AG09319 (cell line): ENCODE measurements around the gene GYS1.
"Not testable (repeated sequence)": the region's sequence is repeated elsewhere in the genome, so short reads cannot be mapped to it uniquely, and the experiment has no call there.

Experiments
- DNase-seq: peaks from one replicate; pipeline ENCODE4 v3.0.0-alpha.2; 2010; ENCODE audit warnings: low read depth; ENCODE audit errors: extremely low read depth
- TF ChIP-seq, protein P1 (sequence below): IDR thresholded peaks from 2 replicates; pipeline ENCODE4 v1.5.1; 2011; ENCODE audit warnings: low read depth, mild to moderate bottlenecking, inconsistent platforms, low read length, moderate library complexity

The GYS1 gene

DNA sequence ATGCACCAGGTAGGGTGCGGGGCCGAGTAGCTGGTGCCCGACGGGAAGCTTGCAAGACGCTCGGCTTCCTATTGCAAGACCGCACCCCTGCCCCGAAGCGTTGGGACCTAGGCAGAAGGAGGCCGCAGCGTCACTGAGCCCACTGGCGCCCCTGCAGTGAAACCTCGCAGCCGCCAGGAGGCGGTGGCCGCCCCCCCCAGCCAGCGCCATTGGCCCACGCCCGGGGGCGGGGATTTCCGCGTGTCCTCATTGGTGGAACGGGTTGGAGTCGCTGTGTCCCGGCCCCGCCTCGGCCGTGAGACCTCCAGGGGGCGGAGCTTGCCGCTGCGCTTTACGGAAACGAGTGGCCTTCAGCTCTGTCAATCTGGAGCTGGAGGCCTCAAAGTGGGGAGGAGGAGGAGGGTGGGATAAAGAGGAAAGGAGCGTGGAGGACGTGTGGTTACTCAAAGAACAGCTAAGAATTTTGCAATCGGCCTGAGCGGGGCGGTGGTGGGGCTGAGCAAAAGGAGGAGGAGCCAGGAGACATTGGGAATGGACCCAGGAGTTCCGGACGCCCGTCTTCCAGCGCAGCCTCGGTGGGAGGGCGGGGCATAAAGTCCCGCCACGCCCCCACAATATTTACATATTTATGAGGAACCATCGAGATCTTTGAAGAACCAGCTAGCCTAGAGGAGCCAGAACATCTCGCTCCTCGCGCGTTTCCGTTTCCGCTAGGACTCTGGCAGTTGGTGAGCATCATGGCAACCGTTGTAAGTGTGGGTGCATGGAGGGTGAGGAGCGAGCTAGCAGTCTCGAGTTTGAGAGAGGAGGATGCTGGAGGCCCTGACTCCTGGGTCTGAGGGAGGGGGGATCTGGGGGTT is at the start of gene GYS1, which contains the start of gene RUVBL2:
GYS1 (minus strand) TSS at position 135 of the 860 bp plus-strand sequence. CDS start 197 bp downstream, outside the sequence.
RUVBL2 (plus strand) TSS at position 713 of the 860 bp plus-strand sequence; CDS start at position 738, 25 bp downstream.
- TF ChIP-seq, protein P1, sequence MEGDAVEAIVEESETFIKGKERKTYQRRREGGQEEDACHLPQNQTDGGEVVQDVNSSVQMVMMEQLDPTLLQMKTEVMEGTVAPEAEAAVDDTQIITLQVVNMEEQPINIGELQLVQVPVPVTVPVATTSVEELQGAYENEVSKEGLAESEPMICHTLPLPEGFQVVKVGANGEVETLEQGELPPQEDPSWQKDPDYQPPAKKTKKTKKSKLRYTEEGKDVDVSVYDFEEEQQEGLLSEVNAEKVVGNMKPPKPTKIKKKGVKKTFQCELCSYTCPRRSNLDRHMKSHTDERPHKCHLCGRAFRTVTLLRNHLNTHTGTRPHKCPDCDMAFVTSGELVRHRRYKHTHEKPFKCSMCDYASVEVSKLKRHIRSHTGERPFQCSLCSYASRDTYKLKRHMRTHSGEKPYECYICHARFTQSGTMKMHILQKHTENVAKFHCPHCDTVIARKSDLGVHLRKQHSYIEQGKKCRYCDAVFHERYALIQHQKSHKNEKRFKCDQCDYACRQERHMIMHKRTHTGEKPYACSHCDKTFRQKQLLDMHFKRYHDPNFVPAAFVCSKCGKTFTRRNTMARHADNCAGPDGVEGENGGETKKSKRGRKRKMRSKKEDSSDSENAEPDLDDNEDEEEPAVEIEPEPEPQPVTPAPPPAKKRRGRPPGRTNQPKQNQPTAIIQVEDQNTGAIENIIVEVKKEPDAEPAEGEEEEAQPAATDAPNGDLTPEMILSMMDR = peak; percentile 93

DNA sequence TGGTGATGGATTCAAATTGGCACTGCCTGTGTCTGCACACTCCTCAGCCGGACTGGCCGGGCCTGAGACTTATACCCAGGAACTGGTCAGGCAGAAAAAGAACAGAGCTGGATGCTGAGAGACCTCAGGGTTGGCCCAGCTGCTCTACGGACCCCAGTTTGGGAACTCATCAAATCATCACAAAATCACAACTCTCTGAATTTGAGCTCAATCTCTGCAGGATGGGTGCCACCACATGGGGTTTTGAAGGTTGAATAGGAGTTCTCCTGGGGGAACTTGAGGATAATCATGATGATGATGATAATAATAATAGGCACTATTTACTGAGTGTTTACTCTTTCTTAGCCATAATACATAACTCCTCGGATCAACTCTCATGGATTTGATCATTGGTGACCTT is 49.6 kb upstream of the GYS1 start:
- DNase-seq = not testable (repeated sequence)

More for the DNA sequence above, at the start of gene GYS1, which contains the start of gene RUVBL2:
- DNase-seq = peak; percentile 99

GRCh38 chr19:49042177-49042576 is 49.1 kb upstream of the GYS1 start:
- TF ChIP-seq, protein P1 = no peak
- DNase-seq = no peak

- not testable (repeated sequence) for DNase-seq
These were observed 46.6 kb upstream of the GYS1 start for GRCh38 chr19:49039736-49040135.

DNA sequence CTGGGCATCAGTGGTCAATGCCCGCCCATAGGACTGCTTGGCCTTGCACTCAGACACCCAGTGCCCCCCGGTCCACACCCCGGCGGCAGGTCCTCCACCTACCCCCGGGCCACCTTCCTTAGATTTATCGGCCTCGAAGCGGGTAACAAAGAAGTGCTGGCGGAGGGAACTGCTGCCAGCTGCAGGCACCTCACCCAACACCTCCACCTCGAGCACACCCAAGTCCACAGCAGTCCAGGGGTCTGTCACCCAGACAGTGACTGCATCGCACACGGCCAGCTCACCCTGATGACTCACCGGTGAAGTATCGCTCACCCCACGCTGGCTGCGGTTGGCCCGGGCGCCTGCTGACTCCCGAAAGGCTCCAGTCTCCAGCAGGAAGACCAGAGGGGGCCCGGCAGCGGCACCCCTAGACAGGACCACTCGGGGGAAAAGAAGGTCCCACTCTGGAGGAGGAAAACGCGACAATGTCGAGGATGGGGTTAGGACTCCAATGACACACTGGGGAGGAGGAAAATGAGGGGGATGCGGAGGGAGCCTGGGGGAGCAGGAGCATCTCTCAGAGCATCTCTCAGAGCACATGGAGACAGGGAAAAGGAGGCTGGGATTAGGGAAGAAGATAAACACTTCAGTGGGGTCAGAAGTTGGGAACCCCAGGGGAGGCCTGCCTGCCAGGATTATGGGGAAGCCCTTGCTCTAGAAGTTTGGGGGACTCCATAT is 45.6 kb upstream of the GYS1 start:
- DNase-seq = not testable (repeated sequence)

DNA sequence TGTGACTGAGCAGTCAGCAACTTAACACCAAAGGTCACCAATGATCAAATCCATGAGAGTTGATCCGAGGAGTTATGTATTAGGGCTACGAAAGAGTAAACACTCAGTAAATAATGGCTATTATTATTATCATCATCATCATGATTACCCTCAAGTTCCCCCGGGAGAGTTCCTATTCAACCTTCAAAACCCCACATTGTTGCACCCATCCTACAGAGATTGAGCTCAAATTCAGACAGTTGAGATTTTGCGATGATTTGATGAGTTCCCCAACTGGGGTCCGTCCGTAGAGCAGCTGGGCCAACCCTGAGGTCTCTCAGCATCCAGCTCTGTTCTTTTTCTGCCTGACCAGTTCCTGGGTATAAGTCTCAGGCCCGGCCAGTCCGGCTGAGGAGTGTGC is 45.0 kb upstream of the GYS1 start:
- DNase-seq = not testable (repeated sequence)

DNA sequence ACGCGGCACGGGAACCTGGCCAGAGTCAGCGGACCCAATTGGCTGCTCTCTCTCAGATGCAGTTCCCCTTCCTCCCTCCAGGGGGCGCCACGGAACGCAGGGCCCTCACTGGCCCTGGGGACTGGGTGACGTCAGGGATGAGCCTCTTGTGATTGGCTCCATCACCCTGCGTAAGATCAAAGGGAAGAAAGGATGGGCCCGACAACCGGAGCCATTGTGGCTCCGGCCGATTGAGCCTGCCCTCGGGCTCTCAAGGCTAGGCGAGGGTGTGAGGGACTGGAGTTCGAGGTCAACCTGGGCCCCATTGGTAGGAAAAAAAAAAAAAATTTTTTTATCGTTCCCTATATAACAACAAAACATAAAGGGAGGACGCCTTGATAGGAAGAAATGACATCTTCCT is 43.7 kb upstream of the GYS1 start, which contains the start of gene CGB1:
CGB1 (minus strand) TSS at position 81 of the 400 bp plus-strand sequence. CDS start 184 bp downstream, outside the sequence.
- not testable (repeated sequence) for DNase-seq

DNA sequence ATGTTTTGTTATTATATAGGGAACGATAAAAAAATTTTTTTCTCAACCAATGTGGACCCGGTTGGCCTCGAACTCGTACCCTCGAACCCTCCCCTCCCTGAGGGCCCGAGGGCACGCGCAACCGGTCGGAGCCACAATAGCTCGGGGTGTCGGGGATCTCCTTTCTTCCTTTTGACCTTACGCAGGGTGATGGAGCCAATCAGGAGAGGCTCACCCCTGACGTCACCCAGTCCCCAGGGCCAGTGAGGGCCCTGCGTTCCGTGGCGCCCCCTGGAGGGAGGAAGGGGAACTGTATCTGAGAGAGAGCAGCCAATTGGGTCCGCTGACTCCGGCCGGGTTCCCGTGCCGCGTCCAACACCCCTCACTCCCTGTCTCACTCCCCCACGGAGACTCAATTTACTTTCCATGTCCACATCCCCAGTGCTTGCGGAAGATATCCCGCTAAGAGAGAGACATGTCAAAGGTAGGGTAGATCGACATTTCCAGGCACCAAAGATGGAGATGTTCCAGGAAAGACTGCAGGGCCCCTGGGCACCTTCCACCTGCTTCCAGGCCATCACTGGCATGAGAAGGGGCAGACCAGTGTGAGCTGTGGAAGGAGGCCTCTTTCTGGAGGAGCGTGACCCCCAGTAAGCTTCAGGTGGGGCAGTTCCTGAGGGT is 38.7 kb upstream of the GYS1 start, which contains the start of gene CGB2:
CGB2 (plus strand) TSS at position 249 of the 660 bp plus-strand sequence; CDS start at position 455, 206 bp downstream.
- DNase-seq = not testable (repeated sequence)

- not testable (repeated sequence) for DNase-seq
These were observed 37.2 kb upstream of the GYS1 start for GRCh38 chr19:49030323-49030722.

- DNase-seq = not testable (repeated sequence)
These were observed 36.6 kb upstream of the GYS1 start for GRCh38 chr19:49029749-49030148.

GRCh38 chr19:49028686-49029085 is 35.6 kb upstream of the GYS1 start:
- DNase-seq = not testable (repeated sequence)

DNA sequence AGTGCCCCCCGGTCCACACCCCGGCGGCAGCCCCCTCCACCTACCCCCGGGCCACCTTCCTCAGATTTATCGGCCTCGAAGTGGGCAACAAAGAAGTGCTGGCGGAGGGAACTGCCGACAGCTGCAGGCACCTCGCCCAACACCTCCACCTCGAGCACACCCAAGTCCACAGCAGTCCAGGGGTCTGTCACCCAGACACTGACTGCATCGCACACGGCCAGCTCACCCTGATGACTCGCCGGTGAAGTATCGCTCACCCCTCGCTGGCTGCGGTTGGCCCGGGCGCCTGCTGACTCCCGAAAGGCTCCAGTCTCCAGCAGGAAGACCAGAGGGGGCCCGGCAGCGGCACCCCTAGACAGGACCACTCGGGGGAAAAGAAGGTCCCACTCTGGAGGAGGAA is 32.5 kb upstream of the GYS1 start:
- not testable (repeated sequence) for DNase-seq

DNA sequence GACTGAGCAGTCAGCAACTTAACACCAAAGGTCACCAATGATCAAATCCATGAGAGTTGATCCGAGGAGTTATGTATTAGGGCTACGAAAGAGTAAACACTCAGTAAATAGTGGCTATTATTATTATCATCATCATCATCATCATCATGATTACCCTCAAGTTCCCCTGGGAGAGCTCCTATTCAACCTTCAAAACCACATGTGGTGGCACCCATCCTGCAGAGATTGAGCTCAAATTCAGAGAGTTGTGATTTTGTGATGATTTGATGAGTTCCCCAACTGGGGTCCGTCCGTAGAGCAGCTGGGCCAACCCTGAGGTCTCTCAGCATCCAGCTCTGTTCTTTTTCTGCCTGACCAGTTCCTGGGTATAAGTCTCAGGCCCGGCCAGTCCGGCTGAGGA is 32.0 kb upstream of the GYS1 start:
- not testable (repeated sequence) for DNase-seq

DNA sequence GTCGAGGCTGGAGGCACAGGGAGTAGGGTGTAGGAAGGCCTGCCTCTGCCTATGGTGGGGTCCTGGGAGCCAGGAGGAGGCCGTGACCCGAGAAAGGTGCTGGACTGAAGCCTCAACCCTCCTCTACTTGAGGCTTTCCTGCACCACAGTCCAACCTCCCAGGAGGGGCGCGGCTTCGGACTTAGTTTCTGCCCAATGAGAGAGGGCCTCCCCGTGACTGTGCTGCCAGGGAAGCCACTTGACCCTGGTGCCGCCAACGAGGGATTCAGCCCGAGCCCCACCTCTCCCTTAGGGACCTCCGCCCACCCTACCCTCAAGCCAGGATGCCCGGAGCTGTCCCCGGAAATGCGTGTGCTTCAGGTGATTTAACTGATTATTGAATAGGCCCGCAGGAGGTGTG is 31.1 kb upstream of the GYS1 start, which contains the start of gene CGB3:
CGB3 (minus strand) TSS at position 101 of the 400 bp plus-strand sequence. CDS start 362 bp downstream, outside the sequence.
- DNase-seq = not testable (repeated sequence)
